HK-2 (cell line): ENCODE data around the gene GLOD4.
"Not testable (repeated sequence)": the region's sequence is repeated elsewhere in the genome, so short reads cannot be mapped to it uniquely, and the experiment has no call there.

ENCODE experiments used
- DNase-seq: peaks from one replicate; pipeline ENCODE4 v3.0.0-alpha.2; 2018; ENCODE audit not compliant: unreplicated experiment

GLOD4 gene, protein sequence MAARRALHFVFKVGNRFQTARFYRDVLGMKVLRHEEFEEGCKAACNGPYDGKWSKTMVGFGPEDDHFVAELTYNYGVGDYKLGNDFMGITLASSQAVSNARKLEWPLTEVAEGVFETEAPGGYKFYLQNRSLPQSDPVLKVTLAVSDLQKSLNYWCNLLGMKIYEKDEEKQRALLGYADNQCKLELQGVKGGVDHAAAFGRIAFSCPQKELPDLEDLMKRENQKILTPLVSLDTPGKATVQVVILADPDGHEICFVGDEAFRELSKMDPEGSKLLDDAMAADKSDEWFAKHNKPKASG

DNA sequence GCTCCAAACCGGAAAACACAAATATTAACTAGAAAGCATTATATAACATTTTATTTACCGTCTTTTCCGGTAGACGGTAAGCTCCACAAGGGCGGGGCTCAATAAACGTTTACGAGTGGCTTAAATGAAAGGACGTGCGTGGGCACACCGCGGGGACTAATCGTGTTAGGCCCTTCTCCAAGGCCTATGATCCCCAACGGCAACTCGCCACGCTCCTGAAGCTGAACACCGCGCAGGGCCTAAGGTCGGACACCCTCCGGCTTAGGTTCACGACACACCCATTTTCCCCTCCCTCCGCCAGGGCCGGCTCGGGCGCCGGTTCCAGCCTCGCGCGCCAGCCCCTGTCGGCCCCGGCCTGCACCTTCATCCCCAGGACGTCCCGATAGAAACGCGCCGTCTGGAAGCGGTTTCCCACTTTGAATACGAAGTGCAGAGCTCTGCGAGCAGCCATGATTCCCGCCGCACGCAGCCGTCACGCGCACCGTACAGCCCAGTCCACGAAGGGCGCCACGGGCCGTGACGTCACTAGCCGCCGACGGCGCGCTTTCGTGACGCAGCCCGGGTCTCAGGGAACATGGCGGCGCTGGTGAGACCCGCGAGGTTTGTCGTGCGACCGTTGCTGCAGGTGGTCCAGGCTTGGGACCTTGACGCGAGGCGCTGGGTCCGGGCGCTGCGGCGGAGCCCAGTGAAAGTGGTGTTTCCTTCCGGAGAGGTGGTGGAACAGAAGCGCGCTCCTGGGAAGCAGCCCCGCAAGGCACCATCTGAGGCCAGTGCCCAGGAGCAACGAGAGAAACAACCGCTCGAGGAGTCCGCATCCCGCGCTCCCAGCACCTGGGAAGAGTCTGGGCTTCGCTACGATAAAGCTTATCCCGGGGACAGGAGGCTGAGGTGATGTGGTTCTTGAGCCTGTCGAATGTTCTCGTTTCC is at the start of gene GLOD4, which contains the start of gene MRM3:
Gene GLOD4 (minus strand): TSS at position 476 of the 927 bp plus-strand sequence. CDS start 25 bp downstream, at position 451.
Gene MRM3 (plus strand): TSS at position 549 of the 927 bp plus-strand sequence. CDS start 26 bp downstream, at position 575.
- DNase-seq: peak; percentile 92

DNA sequence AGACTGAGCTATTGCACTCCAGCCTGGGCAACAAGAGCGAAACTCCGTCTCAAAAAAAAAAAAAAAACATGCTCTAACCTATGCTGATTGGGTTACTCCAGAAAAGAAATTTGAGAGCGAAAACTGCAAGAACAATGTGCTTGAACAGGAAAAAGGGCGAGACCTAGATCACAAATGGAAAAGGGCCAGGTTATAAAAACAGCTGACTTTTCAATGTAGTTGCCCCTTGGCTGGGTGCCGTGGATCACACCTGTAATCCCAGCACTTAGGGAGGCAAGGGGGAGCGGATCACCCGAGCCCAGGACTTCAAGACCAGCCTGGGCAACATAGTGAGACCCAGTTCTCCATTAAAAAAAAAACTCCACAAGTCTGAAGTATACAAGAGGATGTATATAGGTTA is 48.9 kb upstream of the GLOD4 start:
- no peak for DNase-seq

- DNase-seq: no peak
Measured at GRCh38 chr17:830381-830780, 48.3 kb upstream of the GLOD4 start.

GRCh38 chr17:829614-830013 is 47.5 kb upstream of the GLOD4 start:
- DNase-seq: not testable (repeated sequence)

GRCh38 chr17:828761-829160 is 46.7 kb upstream of the GLOD4 start:
- DNase-seq: no peak

DNA sequence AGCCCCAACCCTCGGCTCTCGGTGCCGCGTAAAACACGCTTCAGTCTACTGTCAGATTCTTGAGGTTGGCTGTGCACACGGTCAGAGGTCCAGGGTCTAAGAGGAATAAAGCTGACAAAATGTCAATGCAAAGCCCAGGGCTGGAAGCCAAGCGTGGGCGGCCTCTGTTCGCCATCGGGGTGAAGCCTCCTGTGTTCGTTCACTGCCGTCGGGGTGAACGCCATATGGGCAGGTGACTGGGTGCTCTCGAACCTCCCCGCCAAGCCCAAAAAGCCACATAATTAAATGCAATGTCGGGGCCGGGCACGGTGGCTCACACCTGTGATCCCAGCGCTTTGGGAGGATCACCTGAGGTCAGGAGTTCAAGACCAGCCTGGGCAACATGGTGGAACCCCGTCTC is 44.7 kb upstream of the GLOD4 start:
- DNase-seq: no peak

- DNase-seq: no peak
Measured at GRCh38 chr17:825216-825615, 43.1 kb upstream of the GLOD4 start.

DNA sequence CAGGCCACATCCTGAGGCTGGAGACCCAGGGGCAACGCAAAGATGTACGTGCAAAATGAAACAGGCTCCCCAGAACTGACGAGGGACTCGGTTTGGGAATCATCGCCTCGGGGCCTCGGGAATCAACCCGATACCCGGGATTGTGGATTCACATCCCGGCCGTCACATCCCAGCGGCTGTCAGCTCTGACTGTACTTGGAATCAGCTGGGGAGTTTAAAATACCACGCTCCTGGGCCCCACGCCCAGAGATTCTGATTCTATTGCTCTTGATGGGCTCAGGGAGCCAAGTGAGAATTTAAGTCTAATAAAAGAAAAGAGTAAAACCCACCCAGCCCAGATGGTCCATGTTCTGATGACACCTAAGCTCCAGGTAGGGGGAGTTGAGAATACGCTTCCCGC is 42.3 kb upstream of the GLOD4 start:
- DNase-seq: no peak

- no peak for DNase-seq
Measured at GRCh38 chr17:823501-823902, 41.4 kb upstream of the GLOD4 start.

DNA sequence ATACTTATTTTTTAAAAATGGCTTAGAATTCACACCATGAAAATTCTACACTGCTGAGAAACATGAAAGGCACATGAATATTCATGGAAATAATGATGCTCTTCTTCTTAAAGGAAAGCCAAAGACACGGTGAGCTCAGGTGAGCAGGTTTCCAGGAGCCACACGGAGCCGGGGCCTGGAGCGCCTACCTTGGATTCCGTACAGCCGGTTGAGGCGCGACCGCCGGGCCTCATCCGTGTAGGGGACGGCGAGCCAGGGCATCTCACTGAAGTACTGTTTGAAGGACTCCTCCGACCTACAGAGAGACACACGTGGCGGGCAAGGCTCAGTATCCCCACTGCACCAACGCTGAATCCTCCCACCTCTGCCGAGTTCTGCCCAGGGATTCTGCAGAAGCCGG is 37.2 kb upstream of the GLOD4 start:
- DNase-seq: no peak

- DNase-seq: no peak
Measured at GRCh38 chr17:814371-814770, 32.3 kb upstream of the GLOD4 start.

- DNase-seq: no peak
Measured at GRCh38 chr17:812638-813204, 30.6 kb upstream of the GLOD4 start.

GRCh38 chr17:811051-811784 is 29.1 kb upstream of the GLOD4 start:
- no peak for DNase-seq

GRCh38 chr17:807523-808294 is 25.6 kb upstream of the GLOD4 start:
- DNase-seq: no peak

- DNase-seq: no peak
Measured at GRCh38 chr17:806781-807522, 24.9 kb upstream of the GLOD4 start.

DNA sequence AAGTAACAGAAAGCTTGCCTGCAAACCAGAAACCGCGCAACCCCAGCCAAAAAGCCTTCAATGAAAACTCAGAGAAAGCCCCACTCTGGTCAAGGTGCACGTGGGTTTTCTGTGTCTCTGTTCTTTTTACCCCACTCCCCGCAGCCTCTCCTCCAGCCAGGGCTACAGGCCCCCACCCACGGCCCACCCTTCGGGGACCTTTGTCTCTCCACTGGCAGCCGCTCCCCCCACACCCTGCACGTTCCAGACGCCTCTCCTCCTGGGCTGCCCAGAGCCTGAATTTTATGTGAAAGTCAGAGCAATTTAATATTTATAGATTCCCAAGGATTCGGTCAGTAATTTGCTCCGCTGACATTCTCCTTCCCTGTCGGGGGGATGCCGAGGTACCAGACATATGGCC is 24.3 kb upstream of the GLOD4 start:
- DNase-seq: no peak

DNA sequence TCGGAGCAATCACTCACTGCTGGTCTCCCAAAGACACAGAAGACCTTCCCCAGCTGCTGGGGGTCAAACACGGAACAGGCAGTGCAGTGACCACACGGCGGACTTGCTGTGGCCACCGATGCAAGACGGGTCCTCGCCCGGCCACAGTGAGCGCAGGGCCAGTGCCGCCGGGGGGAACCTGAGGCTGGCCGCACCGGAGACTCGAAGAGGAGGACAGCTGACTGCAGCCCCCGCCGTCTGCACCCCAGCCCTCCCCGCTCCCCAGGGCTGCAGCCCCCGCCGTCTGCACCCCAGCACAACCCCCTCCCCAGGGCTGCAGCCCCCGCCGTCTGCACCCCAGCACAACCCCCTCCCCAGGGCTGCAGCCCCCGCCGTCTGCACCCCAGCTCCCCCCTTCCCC is 23.8 kb upstream of the GLOD4 start:
- not testable (repeated sequence) for DNase-seq

GRCh38 chr17:804541-805435 is 22.7 kb upstream of the GLOD4 start:
- no peak for DNase-seq
